K562 (cell line): Measurements from ENCODE around the gene HNRNPF. TPM values are rescaled to one million over a fixed set of nuclear protein-coding genes. Genes with fewer than 3 reads are reported as not detected.
A peak's percentile ranks its signal among the peaks of the same experiment; 100 is the strongest.

Source experiments
- AFF4 ChIP-seq: sonication (generic); formaldehyde crosslinking; IDR thresholded peaks from 2 replicates; pipeline ENCODE4 v1.8.0; 2023; ENCODE audit warnings: mild to moderate bottlenecking, missing genetic modification reagents
- E2F5 ChIP-seq: sonication (generic); formaldehyde crosslinking; IDR thresholded peaks from 2 replicates; pipeline ENCODE4 v1.8.0; 2022; ENCODE audit warnings: mild to moderate bottlenecking, missing genetic modification reagents
- ELF2 ChIP-seq: fragments of 250-450 bp; sonication (Bioruptor Pico); IDR thresholded peaks from 2 replicates; pipeline ENCODE4 v1.5.0; 2021; ENCODE audit warnings: mild to moderate bottlenecking
- FOXP4 ChIP-seq: sonication (generic); formaldehyde crosslinking; IDR thresholded peaks from 2 replicates; pipeline ENCODE4 v1.8.0; 2022; ENCODE audit warnings: mild to moderate bottlenecking, missing genetic modification reagents, borderline replicate concordance
- GABPB2 ChIP-seq: fragments of 250-450 bp; sonication (Bioruptor Pico); conservative IDR thresholded peaks from 2 replicates; pipeline ENCODE4 v1.5.1; 2021; ENCODE audit warnings: mild to moderate bottlenecking
- HES1 ChIP-seq: fragments of 450-650 bp; IDR thresholded peaks from 2 replicates; pipeline ENCODE4 v1.6.1; 2016; ENCODE audit warnings: low read depth, mild to moderate bottlenecking, moderate library complexity
- MITF ChIP-seq: IDR thresholded peaks from 2 replicates; pipeline ENCODE4 v1.6.1; 2014; ENCODE audit warnings: antibody characterized with exemption
- MYC ChIP-seq, 2 experiments: fragments of 250-450 bp in 1 of 2; sonication (Bioruptor Pico) in 1 of 2; IDR thresholded peaks; 2 replicates each; pipeline versions ENCODE4 v1.5.1 to v1.6.1; 2012 to 2021; ENCODE audit warnings: low read depth in 2 of 2, borderline replicate concordance in 1 of 2, improper control_type of control experiment in 1 of 2, low read length in 1 of 2, mild to moderate bottlenecking in 1 of 2, moderate library complexity in 1 of 2
- NCOA6 ChIP-seq: fragments of 450-650 bp; IDR thresholded peaks from 2 replicates; pipeline ENCODE4 v1.6.1; 2017; ENCODE audit warnings: mild to moderate bottlenecking
- NR0B1 ChIP-seq: fragments of 450-650 bp; IDR thresholded peaks from one replicate; pipeline ENCODE4 v1.6.1; 2018; ENCODE audit warnings: mild to moderate bottlenecking, moderate library complexity; ENCODE audit not compliant: partially characterized antibody
- SMARCB1 ChIP-seq: IDR thresholded peaks from 2 replicates; pipeline ENCODE4 v1.6.1; 2011; ENCODE audit warnings: improper control_type of control experiment, low read depth; ENCODE audit not compliant: insufficient read length
- SP1 ChIP-seq: sonication (generic); formaldehyde crosslinking; IDR thresholded peaks from 2 replicates; pipeline ENCODE4 v1.8.1; 2022; ENCODE audit warnings: mild to moderate bottlenecking, missing genetic modification reagents
- TCF3 ChIP-seq: sonication (generic); formaldehyde crosslinking; IDR thresholded peaks from 2 replicates; pipeline ENCODE4 v1.4.0; 2020; ENCODE audit warnings: mild to moderate bottlenecking, missing genetic modification reagents
- ZNF212 ChIP-seq: fragments of 450-650 bp; formaldehyde crosslinking; IDR thresholded peaks from 2 replicates; pipeline ENCODE4 v1.4.0; 2020; ENCODE audit warnings: mild to moderate bottlenecking
- ZNF324 ChIP-seq: fragments of 250-450 bp; sonication (Bioruptor Pico); IDR thresholded peaks from 2 replicates; pipeline ENCODE4 v1.4.0; 2020; ENCODE audit warnings: mild to moderate bottlenecking
- ZNF436 ChIP-seq: fragments of 250-450, 450-650 bp; sonication (Bioruptor Pico); formaldehyde crosslinking; IDR thresholded peaks from 2 replicates; pipeline ENCODE4 v1.7.0; 2020; ENCODE audit warnings: mild to moderate bottlenecking
- polyA plus RNA-seq, 8 experiments: library from polyadenylated mRNA; depleted of rRNA in 4 of 8; stranded (reverse) in 5 of 8; unstranded in 3 of 8; fragments of >200 nt; fragmentation: Nextera tagmentation in 2 of 8; fragmentation: Illumina TruSeq in 1 of 8; extraction: Ambion mirVana in 2 of 8; extraction: Trizol in 1 of 8; gene quantifications; 2 replicates each; pipeline versions ENCODE4 v1.2.1 to v1.2.3, GENCODE V29; 2011 to 2014; ENCODE audit warnings: inconsistent platforms in 1 of 8, missing spikeins in 1 of 8
- total RNA-seq, 7 experiments: library from RNA; depleted of rRNA in 6 of 7; stranded (reverse); fragments of >200 nt in 6 of 7; fragmentation: Illumina TruSeq in 2 of 7; extraction: Trizol in 2 of 7; gene quantifications; 2 replicates each; pipeline versions ENCODE4 v1.2.1 to v1.2.3, GENCODE V29; 2011 to 2021; ENCODE audit warnings: low replicate concordance in 1 of 7

HNRNPF gene
- total and polyA plus RNA-seq, 9 of the 15 experiments (the other 6 are each of a cell fraction or from before 2014, with no cell fraction given): 192 to 489 (median 416) TPM

GRCh38 chr10:43383204-43383971 lies 25.6 kb downstream of the HNRNPF start (continued):
- TF ChIP-seq FOXP4 (CRISPR knock-in tag) (no peak), E2F5 (no peak), SMARCB1 (no peak), MYC (IDR thresholded peaks at IDR 0.05; ENCODE audit: low read depth, low read length) (no peak), MYC (CRISPR knock-in tag; IDR thresholded peaks at IDR 0.05; ENCODE audit: borderline replicate concordance, low read depth) (no peak), MITF (no peak), ZNF212 (no peak), AFF4 (CRISPR knock-in tag) (0 out of 2 replicates have a peak, but pooled peaks have one; percentile 16), HES1 (no peak), ZNF436 (CRISPR knock-in tag) (no peak), ZNF324 (no peak), TCF3 (CRISPR knock-in tag) (no peak), ELF2 (peak; percentile 12; the same call in 1 of the 2 replicates), NCOA6 (no peak), NR0B1 (no peak), GABPB2 (no peak), SP1 (CRISPR knock-in tag) (no peak)
